ENCODE results near the gene PCNX1.

DNA sequence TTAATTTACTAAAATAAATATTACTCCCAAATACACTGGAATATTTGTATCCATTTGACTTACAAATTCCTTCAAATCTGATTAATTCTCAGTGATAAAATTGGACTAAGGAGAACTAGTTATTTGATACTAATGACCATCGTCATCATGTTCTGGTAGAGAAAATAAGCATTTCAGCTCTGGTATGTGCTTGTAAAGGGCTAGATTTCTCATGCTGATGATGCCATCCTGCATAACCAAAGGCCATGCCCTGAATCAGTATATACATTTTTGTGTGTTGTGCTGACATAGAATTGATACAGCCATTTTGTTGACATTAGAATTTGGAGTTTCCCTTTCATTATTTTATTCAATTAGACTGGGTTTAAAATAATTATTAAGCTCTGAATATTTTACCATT, 148.9 kb downstream of the PCNX1 start:
- TF ChIP-seq TAF1 (IDR thresholded peaks at IDR 0.05; ENCODE audit: borderline replicate concordance, insufficient read depth, low read length) (no peak), POLR2AphosphoS5 (IDR thresholded peaks at IDR 0.05; ENCODE audit: low read depth, low read length) (no peak), SIN3A (IDR thresholded peaks at IDR 0.05; ENCODE audit: borderline replicate concordance, insufficient read depth, low read length) (no peak)

Data from PFSK-1 (cell line).